GM18520 (cell line): ENCODE measurements around the gene VPS37C.

Experiments
- ATAC-seq: cut with Tn5 transposase; IDR thresholded peaks from one replicate; pipeline ENCODE4 v1.9.1; 2021; ENCODE audit not compliant: unreplicated experiment

VPS37C gene

GRCh38 chr11:61133956-61134662, 27.1 kb downstream of the VPS37C start:
- no peak for ATAC-seq

- ATAC-seq: no peak
These were observed 28.1 kb downstream of the VPS37C start for GRCh38 chr11:61133145-61133544.

- no peak for ATAC-seq
These were observed 28.6 kb downstream of the VPS37C start for GRCh38 chr11:61132646-61133045.

- ATAC-seq: no peak
These were observed 29.1 kb downstream of the VPS37C start for GRCh38 chr11:61131998-61132555.

GRCh38 chr11:61131586-61131985, 29.6 kb downstream of the VPS37C start:
- no peak for ATAC-seq

GRCh38 chr11:61131186-61131585, 30.0 kb downstream of the VPS37C start:
- no peak for ATAC-seq

GRCh38 chr11:61129639-61130523, 31.3 kb downstream of the VPS37C start:
- ATAC-seq: peak; percentile 69

- no peak for ATAC-seq
These were observed 32.1 kb downstream of the VPS37C start for GRCh38 chr11:61128947-61129638.

GRCh38 chr11:61127991-61128390, 33.2 kb downstream of the VPS37C start:
- no peak for ATAC-seq

GRCh38 chr11:61126256-61126655, 35.0 kb downstream of the VPS37C start:
- ATAC-seq: no peak

GRCh38 chr11:61125310-61125684, 35.9 kb downstream of the VPS37C start:
- ATAC-seq: no peak

GRCh38 chr11:61124574-61125309, 36.5 kb downstream of the VPS37C start:
- no peak for ATAC-seq

- ATAC-seq: no peak
These were observed 37.3 kb downstream of the VPS37C start for GRCh38 chr11:61123775-61124571.

GRCh38 chr11:61122761-61123160, 38.5 kb downstream of the VPS37C start:
- no peak for ATAC-seq

- ATAC-seq: no peak
These were observed 39.3 kb downstream of the VPS37C start for GRCh38 chr11:61121917-61122316.

GRCh38 chr11:61121192-61121831, 39.9 kb downstream of the VPS37C start:
- ATAC-seq: no peak

GRCh38 chr11:61120706-61121191, 40.5 kb downstream of the VPS37C start:
- ATAC-seq: no peak

GRCh38 chr11:61120099-61120705, 41.0 kb downstream of the VPS37C start:
- no peak for ATAC-seq

GRCh38 chr11:61119571-61119970, 41.7 kb downstream of the VPS37C start:
- ATAC-seq: no peak
